Esophagus muscularis mucosa (tissue), 4 donors: Measurements from ENCODE around the gene REPS1. TPM values are rescaled to one million over a fixed set of nuclear protein-coding genes. Genes with fewer than 3 reads are reported as not detected.
A peak's percentile ranks its signal among the peaks of the same experiment; 100 is the strongest.
"Not testable (repeated sequence)": the region's sequence is repeated elsewhere in the genome, so short reads cannot be mapped to it uniquely, and the experiment has no call there.

Experiments used
- DNase-seq: peaks from one replicate; pipeline ENCODE4 v3.0.0-alpha.2; 2017; ENCODE audit errors: extremely low spot score
- H3K27ac ChIP-seq, 4 donors: fragments of 200-600 bp; sonication (generic); replicated peaks in 1 of 4; 1 replicate in 3 of 4; 2 replicates in 1 of 4; pipeline ENCODE4 v1.5.1; 2016 to 2019; ENCODE audit warnings: mild to moderate bottlenecking in 1 of 4
- H3K27me3 ChIP-seq, 4 donors: fragments of 200-600 bp; sonication (generic); one replicate each; pipeline versions ENCODE4 v1.5.1 to v1.6.0; 2016 to 2019
- H3K36me3 ChIP-seq, 4 donors: fragments of 200-600 bp; sonication (generic); one replicate each; pipeline ENCODE4 v1.5.1; 2016 to 2019
- H3K4me1 ChIP-seq, 4 donors: fragments of 200-600 bp; sonication (generic); one replicate each; pipeline ENCODE4 v1.5.1; 2016 to 2019
- H3K4me3 ChIP-seq, 4 donors: fragments of 200-600 bp; sonication (generic); 1 replicate in 2 of 4; 2 replicates in 2 of 4; pipeline ENCODE4 v1.5.1; 2016 to 2019; ENCODE audit warnings: mild to moderate bottlenecking in 4 of 4, moderate library complexity in 1 of 4
- H3K9me3 ChIP-seq, 4 donors: fragments of 200-600 bp; sonication (generic); 1 replicate in 3 of 4; 2 replicates in 1 of 4; pipeline ENCODE4 v1.5.1; 2016 to 2019
- EP300 ChIP-seq: sonication (generic); formaldehyde crosslinking; IDR thresholded peaks from one replicate; pipeline ENCODE4 v1.6.1; 2017; ENCODE audit warnings: antibody characterized with exemption
- POLR2A ChIP-seq: fragments of 450-650 bp; IDR thresholded peaks from one replicate; pipeline ENCODE4 v1.6.1; 2017; ENCODE audit warnings: antibody characterized with exemption, moderate library complexity, mild to moderate bottlenecking, low read depth
- POLR2AphosphoS5 ChIP-seq, 2 donors: sonication (generic); formaldehyde crosslinking; IDR thresholded peaks; one replicate each; pipeline ENCODE4 v1.6.1; 2017; ENCODE audit warnings: antibody characterized with exemption in 2 of 2
- WGBS: methylation state at CpG from one replicate; pipeline ENCODE4 v1.1.5; 2018; 5-methylcytosine and 5-hydroxymethylcytosine counted together
- intact Hi-C: fragments of 100-400 bp; cut with DNase I; formaldehyde crosslinking; loops from one replicate; pipeline ENCODE4 v1.15.1; 2023
- total RNA-seq, 4 donors: library from RNA; depleted of rRNA; stranded (reverse); fragments of >200 nt; gene quantifications; one replicate each; pipeline versions ENCODE4 v1.1.0 to v1.2.1, GENCODE V29; 2016
- TF ChIP-seq, protein P1 (sequence below), 3 experiments: fragments of 200-600 bp in 2 of 3; fragments of 450-650 bp in 1 of 3; sonication (generic) in 2 of 3; IDR thresholded peaks; one replicate each; pipeline ENCODE4 v1.5.1; 2017 to 2019; ENCODE audit warnings: antibody characterized with exemption in 3 of 3, mild to moderate bottlenecking in 2 of 3, moderate library complexity in 1 of 3

REPS1 gene
- total RNA-seq, 4 donors from 2014 or later = 23.4 to 43.2 (median 30.1) TPM

DNA sequence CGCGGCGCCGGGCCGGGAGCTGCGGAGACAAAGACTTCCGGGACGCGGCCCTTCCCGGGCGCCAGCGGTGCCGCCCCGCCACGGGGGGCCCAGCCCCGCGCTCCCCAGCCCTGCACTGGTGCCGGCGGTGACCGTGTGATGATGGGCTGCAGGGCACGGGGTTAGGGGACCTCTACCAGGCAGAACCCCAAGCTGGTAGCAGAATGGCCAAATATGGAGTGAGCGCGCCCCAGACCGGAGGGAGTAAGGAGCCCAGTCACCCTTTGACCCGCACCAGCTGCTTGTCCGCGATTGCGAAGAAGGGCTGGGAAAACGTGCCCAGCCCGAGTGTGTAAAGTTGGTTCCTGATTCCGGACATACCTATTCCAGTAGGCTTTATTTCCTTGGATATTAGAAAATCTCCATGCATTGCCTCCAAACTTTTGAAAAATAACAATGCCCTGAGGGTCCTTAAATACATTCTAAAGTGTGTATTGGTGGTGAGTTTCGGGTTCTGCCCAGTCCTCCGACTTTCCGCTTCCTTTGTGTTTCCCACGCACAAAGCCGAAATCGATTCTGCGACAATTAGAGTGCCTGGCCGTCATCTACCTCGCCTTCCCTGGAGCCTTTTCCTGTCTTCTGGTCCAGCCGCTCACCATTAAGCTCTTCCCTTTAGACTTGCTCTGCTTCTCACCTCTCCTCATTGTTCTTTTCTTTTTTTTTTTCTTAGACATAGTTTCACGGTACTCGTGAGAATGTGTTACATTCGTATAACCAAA is 41.6 kb upstream of the REPS1 start:
- 16% methylated on average over 15 of the region's 44 CpGs for WGBS
- Histone ChIP-seq H3K4me3 (peak overlapping the region; percentile 82 to 87 (median 86)), H3K4me1 (peaks cover 10 to 21% (median 18%) of the 10 kb centered on the region in 4 donors), H3K36me3 (peaks cover 0 to 7% (median 0%) of the 10 kb centered on the region in 4 donors), H3K27me3 (peaks cover 0 to 4% (median 0%) of the 10 kb centered on the region in 4 donors), H3K9me3 (no peaks in the 10 kb centered on the region), H3K27ac (peak overlapping the region; percentile 78 to 87 (median 80))
- no peak for DNase-seq
- no peak for TF ChIP-seq EP300
- peak in 1 of 2 donors; percentile 44 for TF ChIP-seq POLR2AphosphoS5 (IDR thresholded peaks at IDR 0.05)
- TF ChIP-seq, protein P1, sequence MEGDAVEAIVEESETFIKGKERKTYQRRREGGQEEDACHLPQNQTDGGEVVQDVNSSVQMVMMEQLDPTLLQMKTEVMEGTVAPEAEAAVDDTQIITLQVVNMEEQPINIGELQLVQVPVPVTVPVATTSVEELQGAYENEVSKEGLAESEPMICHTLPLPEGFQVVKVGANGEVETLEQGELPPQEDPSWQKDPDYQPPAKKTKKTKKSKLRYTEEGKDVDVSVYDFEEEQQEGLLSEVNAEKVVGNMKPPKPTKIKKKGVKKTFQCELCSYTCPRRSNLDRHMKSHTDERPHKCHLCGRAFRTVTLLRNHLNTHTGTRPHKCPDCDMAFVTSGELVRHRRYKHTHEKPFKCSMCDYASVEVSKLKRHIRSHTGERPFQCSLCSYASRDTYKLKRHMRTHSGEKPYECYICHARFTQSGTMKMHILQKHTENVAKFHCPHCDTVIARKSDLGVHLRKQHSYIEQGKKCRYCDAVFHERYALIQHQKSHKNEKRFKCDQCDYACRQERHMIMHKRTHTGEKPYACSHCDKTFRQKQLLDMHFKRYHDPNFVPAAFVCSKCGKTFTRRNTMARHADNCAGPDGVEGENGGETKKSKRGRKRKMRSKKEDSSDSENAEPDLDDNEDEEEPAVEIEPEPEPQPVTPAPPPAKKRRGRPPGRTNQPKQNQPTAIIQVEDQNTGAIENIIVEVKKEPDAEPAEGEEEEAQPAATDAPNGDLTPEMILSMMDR (IDR thresholded peaks at IDR 0.05) = no peak
- no peak for TF ChIP-seq POLR2A
- intact Hi-C loops = loop anchor here (5.0 kb wide), 1 partner anchor 108 kb away; the partner anchor contains the start of gene HECA

DNA sequence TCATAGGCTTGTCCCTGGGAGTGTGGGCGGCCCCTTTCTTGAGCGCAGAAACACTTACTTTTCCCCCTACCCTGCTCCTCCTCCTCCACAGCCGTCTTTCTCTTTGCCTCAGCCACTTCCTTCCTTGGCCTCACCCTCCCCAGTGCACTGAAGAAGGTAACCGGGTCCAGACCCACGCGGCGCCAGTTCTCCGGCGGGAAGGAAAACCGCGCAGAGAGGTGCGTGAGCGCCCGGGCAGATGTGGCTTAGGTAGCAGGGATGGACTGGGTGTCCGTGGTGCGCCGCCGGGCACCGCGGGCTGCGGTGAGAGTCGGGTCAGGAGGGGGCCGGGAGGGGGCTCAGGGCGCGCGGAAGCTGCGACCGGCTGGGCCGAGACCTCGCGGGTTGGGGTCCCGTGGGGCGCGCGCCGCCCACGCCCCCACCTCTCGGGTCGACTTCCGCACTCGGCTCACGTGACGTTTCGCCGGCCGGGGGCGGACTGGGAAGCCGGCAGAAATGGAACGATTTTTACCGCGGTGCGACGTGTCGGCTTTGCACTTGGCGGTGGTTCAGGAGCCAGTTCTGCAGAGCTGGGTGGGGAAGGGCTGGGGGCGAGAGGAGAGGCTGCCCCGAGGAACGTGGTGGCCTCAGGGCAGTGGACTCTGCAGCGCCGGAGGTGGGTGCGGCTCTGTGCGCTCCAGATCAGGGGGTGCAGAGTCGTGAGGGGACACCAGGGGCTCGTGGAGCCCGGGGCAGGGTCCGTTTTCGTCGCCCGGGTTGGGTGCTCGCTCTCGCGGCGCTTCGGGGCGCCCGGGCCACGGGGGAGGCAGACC is 40.8 kb upstream of the REPS1 start, which contains the start of gene ABRACL:
Gene ABRACL (plus strand): TSS at position 88 of the 812 bp plus-strand sequence. CDS start 5,416 bp downstream, outside the sequence.
- H3K4me3 ChIP-seq = peak within 1 kb of the TSS; percentile 82 to 87 (median 86)
- no peak for DNase-seq
- TF ChIP-seq POLR2A = no peak
- no peak for TF ChIP-seq EP300
- TF ChIP-seq, protein P1 (IDR thresholded peaks at IDR 0.05) = no peak
- peak in 1 of 2 donors; percentile 51 for TF ChIP-seq POLR2AphosphoS5 (IDR thresholded peaks at IDR 0.05)
- peaks cover 0 to 2% (median 0%) of the 10 kb centered on the region in 4 donors for H3K36me3 ChIP-seq
- no peaks in the 10 kb centered on the region for H3K9me3 ChIP-seq
- peak within 1 kb of the TSS; percentile 78 to 87 (median 80) for H3K27ac ChIP-seq
- H3K4me1 ChIP-seq = peaks cover 10 to 21% (median 18%) of the 10 kb centered on the region in 4 donors
- peaks cover 0 to 4% (median 0%) of the 10 kb centered on the region in 4 donors for H3K27me3 ChIP-seq
- intact Hi-C loops = no loop called here
- under 1% methylated on average over 16 of the region's 77 CpGs for WGBS

DNA sequence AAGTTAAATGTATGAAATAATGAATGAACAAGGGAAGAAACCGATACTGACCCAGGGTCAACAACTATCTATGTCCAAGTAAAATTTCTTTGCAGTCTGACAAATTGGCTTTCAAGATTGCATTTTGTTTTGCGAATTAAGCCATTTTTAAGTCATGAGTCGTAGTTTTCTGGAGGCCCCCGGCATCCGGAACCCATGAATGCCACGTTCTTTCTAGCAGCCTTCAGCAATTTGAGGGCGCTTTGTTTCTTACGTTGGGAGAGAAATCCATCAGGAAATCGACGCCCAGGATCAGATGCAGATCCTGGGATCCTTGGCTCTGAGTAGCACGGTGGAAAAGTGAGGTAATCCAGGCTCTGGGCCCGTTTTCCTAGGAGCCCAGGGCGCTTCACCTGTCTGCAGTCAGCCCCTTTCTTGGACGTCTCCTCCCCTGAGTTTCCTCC is 40.2 kb upstream of the REPS1 start:
- Histone ChIP-seq H3K4me3 (peak overlapping the region; percentile 82 to 87 (median 86)), H3K4me1 (peaks cover 10 to 21% (median 18%) of the 10 kb centered on the region in 4 donors), H3K36me3 (no peaks in the 10 kb centered on the region), H3K27me3 (peaks cover 0 to 4% (median 0%) of the 10 kb centered on the region in 4 donors), H3K27ac (peak overlapping the region; percentile 78 to 87 (median 80)), H3K9me3 (no peaks in the 10 kb centered on the region)
- no peak for DNase-seq
- no peak for TF ChIP-seq EP300
- no peak for TF ChIP-seq POLR2A
- TF ChIP-seq POLR2AphosphoS5 (IDR thresholded peaks at IDR 0.05) = no peak
- TF ChIP-seq, protein P1 (IDR thresholded peaks at IDR 0.05) = no peak
- WGBS = 3% methylated on average over 14 of the region's 14 CpGs
- intact Hi-C loops = no loop called here

DNA sequence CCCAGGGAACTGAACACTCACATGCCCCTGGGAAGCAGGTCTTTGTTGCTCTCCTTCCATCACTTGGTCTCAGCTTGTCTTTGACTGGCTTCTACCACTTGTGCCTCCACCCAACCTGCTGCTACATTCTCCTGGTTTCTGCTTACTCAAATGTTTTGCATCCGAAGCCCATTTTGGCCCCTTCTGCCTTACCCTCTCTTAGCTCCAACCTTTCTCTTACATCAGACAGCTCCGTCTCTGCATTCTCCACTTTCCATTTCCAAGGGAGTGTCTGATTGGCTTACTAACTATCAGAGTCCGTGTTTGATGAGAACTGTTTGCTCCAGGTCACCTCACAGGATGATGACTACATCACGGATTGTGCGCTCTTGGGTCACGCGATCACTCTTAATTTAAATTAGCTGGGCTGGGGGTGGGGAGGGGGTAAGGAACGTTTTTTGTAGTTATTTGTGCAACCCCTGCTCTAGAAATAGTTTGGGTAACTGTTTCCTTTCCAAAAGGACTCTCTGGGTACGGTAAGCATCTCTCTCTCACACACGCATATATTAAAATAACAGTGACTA is 39.6 kb upstream of the REPS1 start:
- intact Hi-C loops = no loop called here
- H3K27me3 ChIP-seq = peaks cover 0 to 4% (median 0%) of the 10 kb centered on the region in 4 donors
- peak overlapping the region; percentile 82 to 87 (median 86) for H3K4me3 ChIP-seq
- peaks cover 10 to 21% (median 18%) of the 10 kb centered on the region in 4 donors for H3K4me1 ChIP-seq
- DNase-seq = no peak
- H3K27ac ChIP-seq = peak overlapping the region in 2 of 4 donors; percentile 80 to 87
- H3K9me3 ChIP-seq = no peaks in the 10 kb centered on the region
- 27% methylated on average over 10 of the region's 10 CpGs for WGBS
- no peaks in the 10 kb centered on the region for H3K36me3 ChIP-seq
- TF ChIP-seq, protein P1 (IDR thresholded peaks at IDR 0.05) = no peak
- TF ChIP-seq POLR2AphosphoS5 (IDR thresholded peaks at IDR 0.05) = no peak
- no peak for TF ChIP-seq EP300
- TF ChIP-seq POLR2A = no peak

DNA sequence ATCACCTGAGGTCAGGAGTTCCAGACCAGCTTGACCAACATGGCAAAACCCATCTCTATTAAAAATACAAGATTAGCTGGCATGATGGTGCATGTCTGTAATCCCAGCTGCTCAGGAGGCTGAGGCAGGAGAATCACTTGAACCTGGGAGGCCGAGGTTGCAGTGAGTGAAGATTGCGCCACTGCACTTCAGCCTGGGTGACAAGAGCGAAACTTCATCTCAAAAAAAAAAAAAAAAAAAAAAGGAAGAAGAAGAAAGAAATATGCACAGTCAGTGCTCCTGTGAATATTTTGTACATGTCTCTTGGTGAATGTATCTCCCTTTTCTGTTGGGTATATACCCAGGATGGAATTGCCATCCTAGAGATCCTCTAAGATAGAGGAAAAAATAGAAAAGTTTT is 37.4 kb upstream of the REPS1 start:
- H3K27ac ChIP-seq, H3K27me3 ChIP-seq, DNase-seq, intact Hi-C loops, H3K36me3 ChIP-seq, H3K9me3 ChIP-seq, H3K4me3 ChIP-seq: not testable (repeated sequence)
- 80% methylated on average over 3 of the region's 3 CpGs for WGBS
- peaks cover 10 to 20% (median 18%) of the 10 kb centered on the region in 4 donors for H3K4me1 ChIP-seq
